ENCODE results near the gene RHBDF2. TPM values are rescaled to one million over a fixed set of nuclear protein-coding genes. Genes with fewer than 3 reads are reported as not detected.

The RHBDF2 gene
- total and polyA plus RNA-seq, 5 donors from 2014 or later = 2.5 to 23.8 (median 3.7) TPM

DNA sequence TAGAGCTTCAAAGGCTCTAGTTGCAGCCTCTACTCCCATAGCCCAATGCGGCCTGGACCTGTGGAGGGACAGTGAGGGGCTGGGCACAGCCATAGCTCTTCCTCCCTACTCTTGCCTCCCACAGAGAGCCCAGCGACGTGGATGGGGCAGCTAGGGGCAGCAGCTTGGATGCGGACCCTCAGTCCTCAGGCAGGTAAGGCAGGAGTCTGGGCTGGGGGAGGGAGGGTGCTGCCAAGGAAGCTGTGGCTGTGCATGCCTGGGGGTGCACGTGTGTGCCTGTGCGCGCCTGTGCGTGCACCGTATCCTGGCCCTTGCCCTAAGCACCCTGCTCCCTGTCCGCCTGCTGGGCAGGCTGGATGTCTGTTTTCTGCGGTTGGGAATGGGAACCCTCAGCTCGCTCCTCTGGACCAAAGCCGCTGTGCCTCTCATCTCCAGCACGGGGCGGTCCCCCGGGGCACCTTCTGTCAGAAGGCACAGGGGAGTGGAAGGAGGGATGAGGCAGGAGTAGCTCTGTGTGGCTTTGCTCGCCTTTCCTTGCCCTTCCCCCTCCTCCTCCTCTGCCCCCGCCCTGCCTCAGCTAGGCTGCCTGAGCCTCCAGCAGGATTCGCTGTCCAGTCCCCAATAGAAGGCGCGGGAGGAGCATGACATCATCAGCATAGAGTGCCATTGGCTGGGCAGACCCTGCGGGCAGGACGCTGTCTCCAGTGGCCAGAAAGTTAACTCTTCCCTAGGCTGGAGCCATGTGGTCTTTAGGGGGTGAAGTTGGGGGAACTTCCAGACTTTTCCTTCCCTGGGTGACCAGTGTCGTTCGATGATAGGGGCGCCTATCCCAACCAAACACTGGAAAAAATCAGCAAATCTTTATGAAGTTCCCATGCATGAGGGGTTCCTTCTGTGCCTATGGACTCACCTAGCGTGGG, 39.4 kb upstream of the RHBDF2 start:
- Histone ChIP-seq H3K27me3 (ENCODE audit: control insufficient read depth, insufficient read depth, low read length) (peaks cover 8% of the 10 kb centered on the region), H3K9me3 (ENCODE audit: control insufficient read depth in 2 of 2, low read length in 2 of 2) (no peaks in the 10 kb centered on the region), H3K4me3 (ENCODE audit: low read depth, low read length) (no peak overlapping the region), H3K27ac (ENCODE audit: insufficient read depth, low read length, poor library complexity, severe bottlenecking) (no peak overlapping the region), H3K4me1 (ENCODE audit: control insufficient read depth, insufficient read depth, low read length, poor library complexity, severe bottlenecking) (no peaks in the 10 kb centered on the region), H3K36me3 (ENCODE audit: control insufficient read depth, insufficient read depth, low read length) (no peaks in the 10 kb centered on the region)
- Mint-ChIP-seq H3K9me3 (peaks cover 0 to 3% (median 0%) of the 10 kb centered on the region in 7 donors), H3K4me1 (peaks cover 0 to 3% (median 0%) of the 10 kb centered on the region in 4 donors), H3K4me3 (no peak overlapping the region), H3K27me3 (peaks cover 61% of the 10 kb centered on the region), H3K27ac (no peak overlapping the region), H3K36me3 (no peaks in the 10 kb centered on the region)
- DNase-seq (peak in 1 of 3 donors; percentile 34), ATAC-seq (ENCODE audit: low read depth in 2 of 2) (peak in 1 of 2 donors; percentile 41)

- DNase-seq (no peak), ATAC-seq (ENCODE audit: low read depth in 2 of 2) (no peak)
- Histone ChIP-seq H3K27me3 (ENCODE audit: control insufficient read depth, insufficient read depth, low read length) (peaks cover 8% of the 10 kb centered on the region), H3K9me3 (ENCODE audit: control insufficient read depth in 2 of 2, low read length in 2 of 2) (no peaks in the 10 kb centered on the region), H3K36me3 (ENCODE audit: control insufficient read depth, insufficient read depth, low read length) (no peaks in the 10 kb centered on the region), H3K27ac (ENCODE audit: insufficient read depth, low read length, poor library complexity, severe bottlenecking) (no peak within 1 kb of the TSS), H3K4me3 (ENCODE audit: low read depth, low read length) (no peak within 1 kb of the TSS), H3K4me1 (ENCODE audit: control insufficient read depth, insufficient read depth, low read length, poor library complexity, severe bottlenecking) (no peaks in the 10 kb centered on the region)
- H3K36me3 Mint-ChIP-seq = no peaks in the 10 kb centered on the region
- peak within 1 kb of the TSS in 1 of 3 donors; percentile 50 for H3K27ac Mint-ChIP-seq
- H3K27me3 Mint-ChIP-seq = peaks cover 66% of the 10 kb centered on the region
- peaks cover 0 to 3% (median 0%) of the 10 kb centered on the region in 4 donors for H3K4me1 Mint-ChIP-seq
- peaks cover 0 to 3% (median 0%) of the 10 kb centered on the region in 7 donors for H3K9me3 Mint-ChIP-seq
- H3K4me3 Mint-ChIP-seq = peak within 1 kb of the TSS in 3 of 4 donors; percentile 33 to 65 (median 58)
Observed at GRCh38 chr17:76539631-76540271, 38.5 kb upstream of the RHBDF2 start, which contains the start of gene PRCD. PRCD (plus strand) TSS chr17:76540044; CDS start chr17:76540142, 98 bp downstream.

DNA sequence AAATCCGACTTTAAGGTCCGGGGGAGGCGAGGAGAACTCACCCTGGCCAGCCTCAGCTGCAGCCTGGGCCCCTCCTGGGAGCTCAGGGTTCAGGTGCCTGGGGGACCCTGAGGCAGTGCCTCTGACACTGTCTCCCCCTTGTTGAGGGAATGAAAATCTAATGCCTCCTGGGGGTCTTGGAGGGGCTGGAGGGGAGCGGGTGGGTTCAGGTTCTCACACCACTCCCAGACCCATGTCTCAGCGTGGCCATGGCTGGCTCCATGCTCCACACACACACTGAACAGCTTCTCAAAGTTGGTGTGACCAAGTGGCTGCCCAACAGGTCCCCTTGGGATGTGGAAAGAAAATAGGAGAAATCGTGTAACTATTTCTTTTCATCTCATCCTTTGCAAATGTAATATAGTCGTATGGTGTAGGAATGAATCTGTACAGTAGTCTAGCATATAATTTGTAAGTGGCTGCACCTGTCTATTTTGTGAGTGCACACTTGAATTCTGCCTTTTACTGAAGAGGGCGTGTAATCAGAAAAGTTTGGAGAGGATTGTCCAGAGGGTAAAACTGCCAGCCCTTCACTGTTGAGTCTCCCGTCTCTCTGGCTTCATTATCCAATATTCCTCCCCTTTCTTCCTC, 37.8 kb upstream of the RHBDF2 start:
- Histone ChIP-seq H3K27ac (ENCODE audit: insufficient read depth, low read length, poor library complexity, severe bottlenecking) (no peak overlapping the region), H3K36me3 (ENCODE audit: control insufficient read depth, insufficient read depth, low read length) (no peaks in the 10 kb centered on the region), H3K9me3 (ENCODE audit: control insufficient read depth in 2 of 2, low read length in 2 of 2) (no peaks in the 10 kb centered on the region), H3K4me3 (ENCODE audit: low read depth, low read length) (no peak overlapping the region), H3K4me1 (ENCODE audit: control insufficient read depth, insufficient read depth, low read length, poor library complexity, severe bottlenecking) (no peaks in the 10 kb centered on the region), H3K27me3 (ENCODE audit: control insufficient read depth, insufficient read depth, low read length) (peaks cover 8% of the 10 kb centered on the region)
- H3K4me1 Mint-ChIP-seq = peaks cover 0 to 3% (median 0%) of the 10 kb centered on the region in 4 donors
- peaks cover 63% of the 10 kb centered on the region for H3K27me3 Mint-ChIP-seq
- peak overlapping the region in 3 of 4 donors; percentile 50 to 65 (median 58) for H3K4me3 Mint-ChIP-seq
- H3K27ac Mint-ChIP-seq = peak overlapping the region in 1 of 3 donors; percentile 50
- ATAC-seq (ENCODE audit: low read depth in 2 of 2) (no peak), DNase-seq (no peak)
- H3K36me3 Mint-ChIP-seq = no peaks in the 10 kb centered on the region
- peaks cover 0 to 3% (median 0%) of the 10 kb centered on the region in 7 donors for H3K9me3 Mint-ChIP-seq

GRCh38 chr17:76538281-76538931, 37.2 kb upstream of the RHBDF2 start:
- Histone ChIP-seq H3K4me1 (ENCODE audit: control insufficient read depth, insufficient read depth, low read length, poor library complexity, severe bottlenecking) (no peaks in the 10 kb centered on the region), H3K27me3 (ENCODE audit: control insufficient read depth, insufficient read depth, low read length) (peaks cover 8% of the 10 kb centered on the region), H3K9me3 (ENCODE audit: control insufficient read depth in 2 of 2, low read length in 2 of 2) (no peaks in the 10 kb centered on the region), H3K27ac (ENCODE audit: insufficient read depth, low read length, poor library complexity, severe bottlenecking) (no peak overlapping the region), H3K36me3 (ENCODE audit: control insufficient read depth, insufficient read depth, low read length) (no peaks in the 10 kb centered on the region), H3K4me3 (ENCODE audit: low read depth, low read length) (no peak overlapping the region)
- peaks cover 58% of the 10 kb centered on the region for H3K27me3 Mint-ChIP-seq
- peaks cover 0 to 3% (median 0%) of the 10 kb centered on the region in 7 donors for H3K9me3 Mint-ChIP-seq
- H3K4me3 Mint-ChIP-seq = peak overlapping the region in 2 of 4 donors; percentile 50 to 65
- no peak for DNase-seq
- no peak overlapping the region for H3K27ac Mint-ChIP-seq
- H3K36me3 Mint-ChIP-seq = no peaks in the 10 kb centered on the region
- no peak for ATAC-seq (ENCODE audit: low read depth in 2 of 2)
- H3K4me1 Mint-ChIP-seq = peaks cover 0 to 3% (median 0%) of the 10 kb centered on the region in 4 donors

GRCh38 chr17:76537578-76538280, 36.5 kb upstream of the RHBDF2 start, which contains the start of gene CYGB:
CYGB (minus strand) TSS chr17:76537709; CDS start chr17:76537542, 167 bp downstream.
- H3K4me3 ChIP-seq (ENCODE audit: low read depth, low read length) = no peak within 1 kb of the TSS

DNA sequence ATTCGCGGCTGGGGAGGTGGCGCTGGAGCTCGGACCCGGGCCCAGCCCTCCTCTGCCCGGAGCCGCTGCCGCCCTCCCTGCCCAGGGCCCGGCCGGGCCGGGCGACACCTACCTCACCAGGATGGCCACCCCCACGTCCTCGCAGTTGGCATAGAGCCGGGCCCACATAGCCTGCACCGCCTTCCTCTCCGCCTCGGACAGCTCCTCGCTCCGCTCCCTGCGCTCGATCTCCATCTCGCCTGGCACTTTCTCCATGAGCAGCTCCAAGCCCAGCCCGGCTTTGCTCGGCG, 36.0 kb upstream of the RHBDF2 start:
- no peak for ATAC-seq (ENCODE audit: low read depth in 2 of 2)

More at GRCh38 chr17:76537578-76538280, 36.5 kb upstream of the RHBDF2 start, which contains the start of gene CYGB:
- peaks cover 0 to 3% (median 0%) of the 10 kb centered on the region in 7 donors for H3K9me3 Mint-ChIP-seq
- no peak for ATAC-seq (ENCODE audit: low read depth in 2 of 2)
- no peak for DNase-seq
- H3K36me3 Mint-ChIP-seq = no peaks in the 10 kb centered on the region
- Histone ChIP-seq H3K27me3 (ENCODE audit: control insufficient read depth, insufficient read depth, low read length) (peaks cover 8% of the 10 kb centered on the region), H3K9me3 (ENCODE audit: control insufficient read depth in 2 of 2, low read length in 2 of 2) (no peaks in the 10 kb centered on the region), H3K27ac (ENCODE audit: insufficient read depth, low read length, poor library complexity, severe bottlenecking) (no peak within 1 kb of the TSS), H3K36me3 (ENCODE audit: control insufficient read depth, insufficient read depth, low read length) (no peaks in the 10 kb centered on the region), H3K4me1 (ENCODE audit: control insufficient read depth, insufficient read depth, low read length, poor library complexity, severe bottlenecking) (no peaks in the 10 kb centered on the region)
- no peak within 1 kb of the TSS for H3K27ac Mint-ChIP-seq
- H3K4me1 Mint-ChIP-seq = peaks cover 0 to 3% (median 0%) of the 10 kb centered on the region in 4 donors
- H3K4me3 Mint-ChIP-seq = no peak within 1 kb of the TSS
- H3K27me3 Mint-ChIP-seq = peaks cover 56% of the 10 kb centered on the region

More for the DNA sequence above, 36.0 kb upstream of the RHBDF2 start:
- no peak overlapping the region for H3K4me3 ChIP-seq (ENCODE audit: low read depth, low read length)
- Mint-ChIP-seq H3K4me3 (no peak overlapping the region), H3K36me3 (no peaks in the 10 kb centered on the region), H3K27me3 (peaks cover 51% of the 10 kb centered on the region), H3K27ac (no peak overlapping the region), H3K4me1 (peaks cover 0 to 3% (median 0%) of the 10 kb centered on the region in 4 donors), H3K9me3 (peaks cover 0 to 3% (median 0%) of the 10 kb centered on the region in 7 donors)
- no peak overlapping the region for H3K27ac ChIP-seq (ENCODE audit: insufficient read depth, low read length, poor library complexity, severe bottlenecking)
- H3K9me3 ChIP-seq (ENCODE audit: control insufficient read depth in 2 of 2, low read length in 2 of 2) = no peaks in the 10 kb centered on the region
- no peak for DNase-seq
- no peaks in the 10 kb centered on the region for H3K36me3 ChIP-seq (ENCODE audit: control insufficient read depth, insufficient read depth, low read length)
- H3K27me3 ChIP-seq (ENCODE audit: control insufficient read depth, insufficient read depth, low read length) = peaks cover 8% of the 10 kb centered on the region
- no peaks in the 10 kb centered on the region for H3K4me1 ChIP-seq (ENCODE audit: control insufficient read depth, insufficient read depth, low read length, poor library complexity, severe bottlenecking)

All from CD4-positive, CD25-positive, alpha-beta regulatory T cell (primary cell).